Neural crest cell (in vitro differentiated cells): ENCODE results near the gene SYT13. TPM values are rescaled to one million over a fixed set of nuclear protein-coding genes. Genes with fewer than 3 reads are reported as not detected.

Experiments
- DNase-seq: peaks from one replicate; pipeline ENCODE4 v3.0.0; 2021; ENCODE audit warnings: low read depth, mixed read lengths, low spot score
- H3K27ac Mint-ChIP-seq: one replicate; pipeline ENCODE4 v1.8.0; 2021; ENCODE audit warnings: mild to moderate bottlenecking, mixed read lengths; ENCODE audit not compliant: unreplicated experiment
- H3K27me3 Mint-ChIP-seq: 2 replicates; pipeline ENCODE4 v1.8.0; 2021; ENCODE audit warnings: low read depth, mild to moderate bottlenecking, mixed read lengths
- H3K36me3 Mint-ChIP-seq: 2 replicates; pipeline ENCODE4 v1.8.0; 2021; ENCODE audit warnings: low read depth, mild to moderate bottlenecking, mixed read lengths
- H3K4me1 Mint-ChIP-seq: 2 replicates; pipeline ENCODE4 v1.8.0; 2021; ENCODE audit warnings: mixed read lengths
- H3K4me3 Mint-ChIP-seq: one replicate; pipeline ENCODE4 v1.8.0; 2021; ENCODE audit warnings: mild to moderate bottlenecking, mixed read lengths
- H3K9me3 Mint-ChIP-seq: 2 replicates; pipeline ENCODE4 v1.8.0; 2021; ENCODE audit warnings: mixed read lengths
- CTCF ChIP-seq: fragments of 200-600 bp; sonication (generic); conservative IDR thresholded peaks from 2 replicates; pipeline ENCODE4 v1.5.0; 2021; ENCODE audit warnings: antibody characterized with exemption, mild to moderate bottlenecking
- total RNA-seq: library from RNA; stranded (reverse); gene quantifications from 2 replicates; pipeline ENCODE4 v1.2.1, GENCODE V29; 2021

The SYT13 gene
- total RNA-seq, 1 donor from 2014 or later, result 1.7 TPM

GRCh38 chr11:45267052-45267451 is 19.1 kb downstream of the SYT13 start:
- H3K9me3 Mint-ChIP-seq, result no peaks in the 10 kb centered on the region
- peak; percentile 58 for TF ChIP-seq CTCF
- H3K4me3 Mint-ChIP-seq, result no peak overlapping the region
- peak; percentile 32 for DNase-seq
- H3K4me1 Mint-ChIP-seq, result peaks cover 5% of the 10 kb centered on the region
- H3K36me3 Mint-ChIP-seq, result no peaks in the 10 kb centered on the region
- H3K27me3 Mint-ChIP-seq, result peaks cover 52% of the 10 kb centered on the region
- no peak overlapping the region for H3K27ac Mint-ChIP-seq

GRCh38 chr11:45266676-45267020 is 19.5 kb downstream of the SYT13 start:
- no peak for TF ChIP-seq CTCF
- Mint-ChIP-seq H3K4me1 (peaks cover 5% of the 10 kb centered on the region), H3K36me3 (no peaks in the 10 kb centered on the region), H3K9me3 (no peaks in the 10 kb centered on the region), H3K27me3 (peaks cover 51% of the 10 kb centered on the region), H3K27ac (no peak overlapping the region), H3K4me3 (no peak overlapping the region)
- no peak for DNase-seq

- Mint-ChIP-seq H3K9me3 (no peaks in the 10 kb centered on the region), H3K4me3 (no peak overlapping the region), H3K27me3 (peaks cover 46% of the 10 kb centered on the region), H3K4me1 (peaks cover 5% of the 10 kb centered on the region), H3K36me3 (no peaks in the 10 kb centered on the region), H3K27ac (no peak overlapping the region)
- TF ChIP-seq CTCF, result no peak
- no peak for DNase-seq
Measured at GRCh38 chr11:45265969-45266675, 20.0 kb downstream of the SYT13 start.

- H3K36me3 Mint-ChIP-seq, result no peaks in the 10 kb centered on the region
- no peak overlapping the region for H3K4me3 Mint-ChIP-seq
- H3K27me3 Mint-ChIP-seq, result peaks cover 45% of the 10 kb centered on the region
- H3K9me3 Mint-ChIP-seq, result no peaks in the 10 kb centered on the region
- H3K27ac Mint-ChIP-seq, result no peak overlapping the region
- peaks cover 5% of the 10 kb centered on the region for H3K4me1 Mint-ChIP-seq
- no peak for TF ChIP-seq CTCF
- no peak for DNase-seq
Measured at GRCh38 chr11:45264839-45265515, 21.2 kb downstream of the SYT13 start.

- Mint-ChIP-seq H3K4me1 (peaks cover 5% of the 10 kb centered on the region), H3K27ac (no peak overlapping the region), H3K36me3 (no peaks in the 10 kb centered on the region), H3K4me3 (no peak overlapping the region), H3K9me3 (no peaks in the 10 kb centered on the region), H3K27me3 (peaks cover 39% of the 10 kb centered on the region)
- TF ChIP-seq CTCF, result no peak
- no peak for DNase-seq
Measured at GRCh38 chr11:45263773-45264172, 22.4 kb downstream of the SYT13 start.
